Left renal cortex interstitium (tissue), 4 donors: Measurements from ENCODE around the gene ASL. TPM values are rescaled to one million over a fixed set of nuclear protein-coding genes. Genes with fewer than 3 reads are reported as not detected.
"Not testable (repeated sequence)": the region's sequence is repeated elsewhere in the genome, so short reads cannot be mapped to it uniquely, and the experiment has no call there.

Experiments
- DNase-seq, 4 donors: peaks; one replicate each; pipeline ENCODE4 v3.0.0-alpha.2; 2013; ENCODE audit warnings: low read depth in 4 of 4, low spot score in 2 of 4, missing footprints in 1 of 4
- polyA plus RNA-seq, 4 donors: library from polyadenylated mRNA; unstranded; fragments of 120-200 nt; gene quantifications; one replicate each; pipeline ENCODE4 v1.2.1, GENCODE V29; 2013; ENCODE audit not compliant: insufficient read length in 4 of 4

The ASL gene
- polyA plus RNA-seq: 10 to 100 TPM; 28.3 to 36.8 (median 34.7) TPM

DNA sequence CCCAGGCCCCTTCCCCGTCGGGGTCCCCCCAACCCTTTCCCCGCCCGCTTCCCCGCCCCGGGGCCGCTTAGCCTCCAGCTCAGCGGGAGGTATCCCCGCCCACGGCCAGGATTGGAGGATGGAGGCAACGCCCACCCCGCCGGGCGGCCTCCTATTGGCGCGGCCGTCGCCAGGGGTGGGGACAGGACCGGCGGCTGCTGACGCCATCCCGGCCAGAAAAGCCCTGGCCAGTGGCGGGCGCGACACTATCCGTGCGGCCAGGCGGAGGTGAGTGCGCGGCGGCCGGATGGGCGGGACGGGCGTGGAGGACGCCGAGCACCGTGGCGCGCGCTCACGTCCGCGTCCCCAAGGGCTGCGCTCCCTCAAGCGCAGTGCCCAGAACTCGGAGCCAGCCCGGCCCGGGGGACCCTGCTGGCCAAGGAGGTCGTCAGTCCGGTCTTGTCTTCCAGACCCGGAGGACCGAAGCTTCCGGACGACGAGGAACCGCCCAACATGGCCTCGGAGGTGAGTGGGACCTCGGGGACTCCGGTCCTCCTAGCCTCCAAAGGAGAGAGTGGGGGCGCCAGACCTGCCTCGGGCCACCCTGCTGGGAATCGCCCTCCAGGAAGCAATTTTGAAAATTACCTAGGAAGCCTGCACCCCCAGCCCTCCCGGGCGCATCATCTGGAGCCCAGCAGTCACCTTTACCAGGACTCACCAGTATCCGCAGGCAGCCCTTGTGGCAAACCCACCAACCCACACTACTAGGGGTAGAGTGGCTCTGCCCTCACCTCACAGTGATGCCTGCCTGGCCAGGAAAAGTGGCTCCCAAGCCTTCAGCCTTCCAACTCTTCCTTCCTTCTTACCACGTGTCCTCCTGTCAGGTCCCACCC lies at the start of gene ASL:
TSS of gene ASL (plus strand) at position 230 of the 872 bp plus-strand sequence. CDS start at position 493, 263 bp downstream.
- DNase-seq: peak; percentile 59 to 92 (median 77)

DNA sequence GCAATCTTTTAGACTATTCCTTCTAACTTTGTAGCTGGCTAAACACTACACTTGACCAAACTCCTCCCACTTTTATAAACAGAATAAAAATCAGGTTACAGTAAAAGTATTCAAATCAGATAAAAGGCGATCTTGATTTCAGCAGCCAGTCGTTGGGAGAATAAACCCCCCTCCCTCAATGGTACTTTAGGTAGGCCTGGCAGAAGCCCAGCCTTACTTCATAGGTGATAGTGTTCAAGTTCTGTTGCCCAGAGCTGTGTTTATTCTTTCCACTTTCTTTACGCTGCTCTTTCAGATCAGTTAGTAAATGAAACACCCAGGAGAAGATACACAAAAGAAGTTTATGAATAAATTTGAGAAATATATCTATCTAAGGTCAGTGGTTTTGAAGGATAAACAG lies 47.3 kb upstream of the ASL start:
- DNase-seq: not testable (repeated sequence)

DNA sequence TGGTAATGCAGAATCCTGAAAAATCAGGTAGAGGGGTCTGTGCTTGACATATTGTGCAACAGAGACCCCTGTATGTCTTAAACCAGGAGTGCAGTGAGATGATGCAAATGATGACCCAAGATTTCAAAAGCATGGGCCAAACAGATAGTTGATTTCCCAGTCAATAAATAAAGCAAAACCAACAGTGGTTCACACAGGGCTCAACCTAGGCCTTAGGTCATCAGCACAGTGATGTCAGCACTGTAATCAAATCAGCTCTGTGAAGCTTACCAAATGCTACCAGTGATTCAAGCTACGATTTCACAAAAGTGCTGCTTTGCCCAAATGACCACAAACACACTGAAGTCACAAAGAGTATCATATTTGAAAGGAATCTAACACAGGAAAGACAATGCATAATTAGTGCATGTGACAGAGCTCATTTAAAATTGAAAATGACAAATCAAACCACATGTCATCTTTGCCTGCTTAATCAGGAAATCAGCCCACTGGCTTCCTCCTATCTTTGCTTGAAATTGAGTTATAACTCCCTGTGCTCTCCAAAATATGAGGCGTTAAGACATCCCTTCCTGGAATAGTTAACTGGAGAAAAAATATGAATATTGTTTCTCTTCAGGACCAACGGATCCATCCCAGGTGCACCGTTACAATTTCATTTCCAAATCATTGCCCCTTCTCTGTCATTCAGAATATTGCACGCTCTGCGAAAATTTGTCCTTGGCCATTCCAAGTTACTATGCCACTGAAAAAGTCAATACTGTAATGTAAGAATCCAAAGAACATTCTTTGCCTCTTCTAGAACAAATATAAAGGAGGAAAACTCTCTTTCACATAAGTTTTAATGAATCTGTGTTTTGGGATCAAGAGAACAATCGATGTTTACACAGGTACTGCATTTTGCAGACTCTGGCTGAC lies 41.9 kb upstream of the ASL start:
- no peak for DNase-seq

DNA sequence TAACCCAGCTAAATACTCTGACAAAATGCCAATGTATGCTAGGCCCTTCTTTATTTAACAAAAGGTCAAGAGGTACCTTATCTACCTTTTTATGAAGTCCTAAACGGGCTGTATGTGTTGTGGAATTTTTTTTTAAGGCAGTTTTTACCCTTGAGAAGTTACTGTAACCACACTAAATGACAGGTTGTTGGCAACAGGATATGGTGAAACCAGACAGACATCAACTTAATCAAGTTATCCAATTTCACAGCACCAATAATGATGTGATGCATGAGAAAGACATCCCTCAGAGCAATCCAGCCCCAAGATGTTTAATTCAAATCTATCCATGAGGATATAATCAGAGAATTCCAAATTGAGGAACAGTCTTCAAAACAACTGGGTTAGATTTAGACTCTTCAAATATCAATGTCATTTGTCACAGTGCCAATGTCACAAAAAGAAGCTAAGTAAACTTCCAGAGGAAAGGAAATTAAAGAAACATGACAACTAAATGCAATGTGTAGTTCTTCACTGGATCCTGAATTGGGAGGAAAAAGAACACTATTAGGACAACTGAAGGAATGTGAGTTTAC lies 41.1 kb upstream of the ASL start:
- DNase-seq: not testable (repeated sequence)

DNA sequence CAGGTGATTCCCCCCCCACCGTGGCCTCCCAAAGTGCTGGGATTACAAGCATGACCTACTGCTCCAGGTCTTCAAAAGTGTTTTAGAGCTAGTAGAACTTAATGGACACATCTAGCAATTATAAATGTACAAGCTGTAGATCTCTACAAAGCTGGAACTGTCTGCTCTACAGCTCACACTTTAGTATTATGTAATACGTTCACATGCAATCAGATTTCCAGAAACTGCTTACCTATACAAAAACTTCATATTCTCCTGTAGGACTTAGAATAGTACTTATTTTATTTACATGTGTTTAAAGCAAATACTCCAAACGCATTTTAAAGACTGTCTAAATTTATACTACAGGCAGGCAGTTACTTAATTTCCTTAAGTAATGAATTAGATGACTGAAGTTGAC lies 39.2 kb upstream of the ASL start:
- no peak for DNase-seq

DNA sequence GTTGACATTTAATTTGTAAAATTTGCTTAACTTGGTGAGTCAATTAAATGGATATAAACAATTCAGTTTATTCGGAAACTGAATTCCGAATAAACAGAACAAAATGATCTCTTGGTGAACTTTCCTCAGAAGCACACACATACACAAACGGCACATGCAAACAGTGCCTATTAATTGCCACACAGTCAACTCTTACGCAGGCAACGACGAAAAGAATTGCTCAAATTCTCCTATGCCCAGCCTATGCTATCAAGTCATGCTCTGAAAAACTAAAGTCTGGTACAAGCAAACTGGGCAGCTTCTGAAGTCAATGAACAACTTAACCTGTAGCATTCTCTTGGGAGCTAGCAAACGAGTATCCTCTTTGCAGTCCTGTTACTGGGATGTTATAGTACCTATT lies 38.8 kb upstream of the ASL start:
- no peak for DNase-seq

DNA sequence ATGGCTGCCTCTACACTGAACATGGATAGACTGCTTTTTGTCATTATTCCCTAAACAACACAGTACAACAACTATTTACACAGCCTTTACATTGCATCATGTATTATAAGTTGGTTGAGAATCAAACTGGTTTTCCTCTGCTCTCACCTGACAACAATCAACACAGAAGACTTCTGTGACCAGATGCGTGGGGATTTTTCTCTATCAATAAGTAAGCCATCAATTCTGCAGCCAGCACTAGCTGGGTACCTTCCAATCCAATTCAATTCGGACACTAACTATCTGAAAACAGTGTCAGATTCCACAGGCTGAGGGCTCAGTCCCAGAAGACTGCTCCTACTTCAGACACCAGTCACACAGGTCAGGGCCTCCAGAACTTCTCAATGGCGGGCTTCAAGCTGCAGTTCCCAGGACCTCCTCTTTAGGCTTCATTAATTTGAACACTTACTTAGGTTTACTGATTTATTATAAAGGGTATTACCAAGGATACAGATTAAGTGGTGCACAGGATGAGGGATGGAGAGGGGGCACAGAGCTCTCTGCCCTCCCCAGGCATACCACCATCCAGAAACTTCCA lies 36.4 kb upstream of the ASL start:
- DNase-seq: peak in 2 of 4 donors; percentile 8 to 16

DNA sequence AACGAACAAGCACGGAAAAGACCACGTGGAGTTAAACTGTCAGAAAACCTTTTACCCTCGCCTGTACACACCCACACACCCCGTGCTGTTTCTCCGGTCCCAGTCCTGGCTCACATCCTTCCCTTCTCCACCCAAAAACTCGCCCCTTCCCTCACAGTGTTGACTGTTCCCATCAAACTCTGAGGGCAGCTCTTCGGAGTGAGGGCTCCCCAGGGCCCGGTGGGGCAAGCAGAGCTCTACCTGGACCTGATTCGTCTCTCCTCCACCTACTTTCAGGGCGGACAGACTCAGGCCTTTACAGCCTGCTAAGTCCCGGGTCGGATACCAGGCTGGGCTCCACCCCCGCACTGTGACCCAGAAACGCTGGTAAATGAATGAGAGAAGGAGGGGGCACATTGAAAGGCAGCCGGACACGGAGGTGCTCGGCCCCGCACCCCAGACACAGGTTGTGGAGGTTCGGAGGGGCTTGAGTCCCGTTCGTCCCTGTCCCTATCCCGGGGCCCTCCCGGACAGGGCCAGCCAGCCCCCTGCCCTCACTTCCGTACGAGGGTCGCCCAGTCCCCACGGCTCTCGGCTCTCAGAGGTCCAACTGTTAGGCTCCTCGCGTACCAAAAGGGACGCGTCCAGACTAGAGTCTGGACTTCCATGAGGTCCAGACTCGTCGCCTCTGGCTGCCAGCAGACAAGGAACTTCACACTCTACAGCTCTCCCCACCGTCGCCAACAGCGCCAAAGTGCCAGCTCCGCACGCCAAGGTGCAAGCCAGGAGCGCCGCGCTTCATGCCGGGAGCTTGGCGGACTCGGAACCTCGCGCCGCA lies 31.7 kb upstream of the ASL start:
- peak in 2 of 4 donors; percentile 26 to 34 for DNase-seq

DNA sequence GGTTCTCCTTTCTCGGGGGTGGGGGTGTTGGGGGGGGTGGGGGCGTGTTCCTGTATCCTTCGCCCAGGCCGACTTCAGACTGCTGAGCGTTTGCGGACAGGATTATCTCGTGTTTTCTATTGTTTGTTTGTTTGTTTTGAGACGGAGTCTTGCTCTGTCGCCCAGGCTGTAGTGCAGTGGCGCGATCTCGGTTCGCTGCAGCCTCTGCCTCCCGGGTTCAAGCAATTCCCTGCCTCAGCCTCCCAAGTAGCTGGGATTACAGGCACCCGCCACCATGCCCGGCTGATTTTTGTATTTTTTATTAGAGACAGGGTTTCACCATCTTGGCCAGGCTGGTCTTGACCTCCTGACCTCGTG lies 31.1 kb upstream of the ASL start:
- DNase-seq: not testable (repeated sequence)

DNA sequence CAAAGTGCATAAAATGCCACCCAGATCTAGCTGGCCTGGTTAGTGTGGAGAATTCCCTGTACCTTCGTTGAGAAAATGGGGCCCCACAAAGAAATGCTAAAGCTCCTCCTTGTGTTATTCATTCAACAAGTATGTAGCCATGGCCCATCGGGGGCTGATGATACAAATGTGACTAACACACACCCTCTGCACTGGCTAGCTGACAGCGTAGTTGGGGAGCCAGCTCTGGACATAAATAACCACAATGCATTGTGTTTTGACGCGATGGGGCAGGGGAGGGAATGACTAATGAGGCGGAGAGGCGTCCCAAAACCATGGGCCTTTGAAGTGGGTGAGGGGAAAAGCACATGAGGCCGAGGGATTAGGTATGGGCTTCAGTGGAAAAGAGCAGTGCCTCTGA lies 28.2 kb upstream of the ASL start:
- no peak for DNase-seq

DNA sequence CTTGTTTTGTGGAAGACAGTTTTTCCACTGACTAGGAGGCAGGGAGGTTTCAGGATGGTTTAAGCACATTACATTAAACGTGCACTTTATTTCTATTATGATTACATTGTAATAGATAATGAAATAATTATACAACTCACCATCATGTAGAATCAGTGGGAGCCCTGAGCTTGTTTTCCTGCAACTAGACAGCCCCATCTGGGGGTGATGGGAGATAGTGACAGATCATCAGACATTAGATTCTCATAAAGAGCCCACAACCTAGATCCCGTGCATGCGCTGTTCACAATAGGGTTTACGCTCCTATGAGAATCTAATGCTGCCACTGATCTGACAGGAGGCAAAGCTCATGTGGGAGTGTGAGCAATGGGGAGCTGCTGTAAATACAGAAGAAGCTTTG lies 25.7 kb upstream of the ASL start:
- not testable (repeated sequence) for DNase-seq

DNA sequence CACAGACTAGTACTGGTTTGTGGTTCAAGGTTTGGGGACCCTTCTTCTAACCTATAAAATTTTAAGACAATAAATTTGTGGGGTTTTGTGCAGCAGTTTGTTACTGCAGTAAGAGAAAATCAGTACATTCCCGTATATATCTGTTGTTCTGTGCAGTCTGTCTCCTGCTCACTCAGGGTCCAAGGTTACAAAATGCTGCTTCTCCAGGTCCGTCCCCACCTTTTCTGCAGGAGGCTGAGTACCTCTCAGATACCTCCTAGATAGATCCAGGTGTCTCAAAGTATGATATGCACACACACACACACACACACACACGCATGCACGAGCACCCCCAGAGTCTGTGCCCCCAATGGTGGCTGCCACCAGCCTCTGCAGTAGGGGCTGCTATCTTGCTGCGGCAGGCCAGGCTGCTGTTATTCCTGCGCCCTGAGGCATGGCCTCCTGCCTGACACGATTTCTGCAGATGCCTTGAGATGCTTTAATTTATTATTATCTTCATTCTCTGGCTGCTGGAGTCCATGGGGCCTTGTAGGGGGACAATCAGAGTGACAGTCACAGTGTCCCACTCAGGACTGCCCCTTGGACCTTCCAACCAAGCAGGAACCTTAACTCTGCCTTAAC lies 25.2 kb upstream of the ASL start:
- no peak for DNase-seq

DNA sequence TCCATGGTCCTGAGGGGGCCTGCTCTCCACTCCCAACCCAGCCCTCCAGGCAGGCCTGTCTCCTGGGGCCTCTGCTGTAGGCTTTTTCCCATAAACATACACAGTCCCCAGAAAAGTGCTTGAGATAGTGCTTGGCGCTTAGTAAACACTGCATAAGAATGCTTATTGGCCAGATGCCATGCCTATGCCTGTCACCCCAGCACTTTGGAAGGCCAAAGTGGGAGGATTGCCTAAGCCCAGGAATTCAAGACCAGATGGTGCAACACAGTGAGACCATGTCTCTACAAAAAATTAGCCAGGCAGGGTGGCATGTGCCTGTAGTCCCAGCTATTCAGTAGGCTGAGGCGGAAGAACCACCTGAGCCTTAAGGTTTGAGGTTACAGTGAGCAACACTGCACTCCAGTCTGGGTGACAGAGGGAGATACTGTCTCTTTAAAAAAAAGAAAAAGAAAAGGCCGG lies 24.6 kb upstream of the ASL start:
- no peak for DNase-seq

DNA sequence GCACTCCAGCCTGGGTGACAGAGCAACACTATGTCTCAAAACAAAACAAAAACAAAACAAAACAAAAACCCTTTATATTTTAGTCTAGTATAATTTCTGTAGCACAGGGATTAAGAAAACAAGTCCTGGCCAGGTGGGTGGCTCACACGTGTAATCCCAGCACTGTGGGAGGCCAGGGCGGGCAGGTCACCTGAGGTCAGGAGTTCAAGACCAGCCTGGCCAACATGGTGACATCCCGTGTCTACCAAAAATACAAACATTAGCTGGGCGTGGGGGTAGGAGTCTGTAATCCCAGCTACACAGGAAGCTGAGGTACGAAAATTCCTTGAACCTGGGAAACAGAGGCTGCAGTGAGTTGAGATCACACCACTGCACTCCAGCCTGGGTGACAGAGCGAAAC lies 23.2 kb upstream of the ASL start:
- DNase-seq: no peak

DNA sequence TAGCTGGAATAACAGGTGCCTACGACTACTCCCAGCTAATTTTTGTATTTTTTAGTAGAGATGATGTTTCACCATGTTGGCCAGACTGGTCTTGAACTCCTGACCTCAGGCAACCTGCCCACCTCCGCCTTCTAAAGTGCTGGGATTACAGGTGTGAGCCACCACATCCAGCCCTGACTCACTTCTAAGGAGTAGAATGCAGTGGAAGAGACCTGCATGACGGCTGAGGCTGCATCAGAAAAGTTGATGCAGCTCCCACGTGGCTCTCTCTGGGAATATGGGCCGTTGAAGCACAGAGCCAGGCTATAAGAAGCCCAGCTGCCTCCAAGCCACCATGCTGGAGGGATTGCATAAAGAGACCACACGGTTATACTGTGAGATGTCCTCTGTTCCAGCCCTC lies 21.6 kb upstream of the ASL start:
- no peak for DNase-seq

DNA sequence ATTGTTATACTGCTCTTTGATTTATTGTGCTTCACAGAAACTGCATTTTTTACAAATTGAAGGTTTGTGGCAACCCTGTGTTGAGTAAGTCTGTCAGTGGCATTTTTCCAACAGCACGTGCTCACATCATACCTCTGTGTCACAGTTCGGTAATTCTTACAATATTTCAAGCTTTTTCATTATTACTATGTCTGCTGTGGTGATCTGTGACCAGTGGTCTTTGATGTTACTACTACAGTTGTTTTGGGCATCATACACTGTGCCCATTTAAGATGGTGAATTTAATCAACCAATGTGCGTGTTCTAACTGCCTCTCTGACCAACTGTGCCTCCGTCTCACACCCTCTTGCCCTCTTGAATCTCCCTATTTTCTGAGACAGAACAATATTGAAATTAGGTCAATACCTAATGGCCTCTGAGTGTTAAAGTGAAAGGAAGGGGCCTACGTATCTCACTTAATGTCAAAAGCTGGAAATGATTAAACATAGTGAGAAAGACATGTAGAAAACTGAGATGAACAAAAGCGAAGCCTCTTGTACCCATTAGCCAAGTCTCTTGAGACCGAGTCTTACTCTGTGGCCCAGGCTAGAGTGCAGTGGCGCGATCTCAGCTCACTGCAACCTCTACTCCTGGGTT lies 20.2 kb upstream of the ASL start:
- DNase-seq: no peak

DNA sequence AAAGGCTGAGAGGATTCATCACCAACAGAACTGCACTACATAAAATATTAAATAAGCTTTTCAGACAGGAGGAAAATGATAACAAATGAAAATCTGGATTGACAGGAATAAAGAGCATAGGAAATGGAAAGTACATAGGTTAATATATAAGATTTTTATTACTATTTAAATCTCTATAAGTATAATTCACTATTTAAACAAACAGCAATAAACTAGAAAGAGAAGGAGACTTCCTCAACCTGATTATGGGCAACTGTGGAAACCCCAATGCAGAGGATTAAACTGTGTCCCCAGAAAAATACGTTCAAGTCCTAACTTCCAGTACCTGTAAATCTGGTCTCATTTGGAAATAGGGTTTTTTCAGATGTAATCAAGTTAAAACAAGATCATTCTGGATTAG lies 14.8 kb upstream of the ASL start:
- no peak for DNase-seq

DNA sequence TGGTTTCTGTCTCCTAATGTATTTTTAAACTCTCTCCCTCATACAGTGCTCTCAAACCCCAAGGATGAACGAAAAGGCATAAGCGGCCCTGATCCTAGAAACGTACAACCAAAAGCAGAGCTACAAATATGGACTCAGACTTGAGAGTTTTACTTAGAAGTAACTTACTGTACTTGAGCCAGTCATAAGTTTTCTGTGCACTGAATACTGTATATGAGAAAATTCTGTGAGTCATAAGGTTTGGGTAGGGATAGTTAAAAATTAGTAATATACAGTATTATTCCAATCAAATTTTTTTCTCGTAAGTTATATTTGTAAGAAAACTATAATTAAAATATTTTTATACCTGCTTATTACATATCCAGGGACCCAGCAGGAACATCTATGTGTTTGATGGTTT lies 5.9 kb upstream of the ASL start:
- no peak for DNase-seq

DNA sequence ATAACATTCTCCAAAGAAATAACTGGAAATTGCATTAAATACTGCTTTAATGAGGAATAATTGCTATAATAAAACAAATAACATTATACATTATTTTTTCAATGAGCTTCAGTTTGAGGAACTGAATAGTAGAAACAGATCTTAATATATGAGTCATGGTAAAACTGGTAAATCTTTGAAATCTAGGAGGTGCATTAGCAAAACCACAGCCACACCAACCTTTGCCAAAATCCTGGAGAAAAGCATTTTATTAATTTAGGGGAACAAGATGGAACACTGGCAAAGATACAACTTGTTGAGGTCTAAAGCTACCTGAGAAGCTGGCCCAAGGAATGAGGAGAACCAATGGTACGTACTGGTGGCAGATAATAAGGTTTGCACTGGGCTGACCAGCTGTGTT lies 5.4 kb upstream of the ASL start:
- no peak for DNase-seq
